ENCODE results near the gene OR2F1.

Gene OR2F1, protein sequence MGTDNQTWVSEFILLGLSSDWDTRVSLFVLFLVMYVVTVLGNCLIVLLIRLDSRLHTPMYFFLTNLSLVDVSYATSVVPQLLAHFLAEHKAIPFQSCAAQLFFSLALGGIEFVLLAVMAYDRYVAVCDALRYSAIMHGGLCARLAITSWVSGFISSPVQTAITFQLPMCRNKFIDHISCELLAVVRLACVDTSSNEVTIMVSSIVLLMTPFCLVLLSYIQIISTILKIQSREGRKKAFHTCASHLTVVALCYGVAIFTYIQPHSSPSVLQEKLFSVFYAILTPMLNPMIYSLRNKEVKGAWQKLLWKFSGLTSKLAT

DNA sequence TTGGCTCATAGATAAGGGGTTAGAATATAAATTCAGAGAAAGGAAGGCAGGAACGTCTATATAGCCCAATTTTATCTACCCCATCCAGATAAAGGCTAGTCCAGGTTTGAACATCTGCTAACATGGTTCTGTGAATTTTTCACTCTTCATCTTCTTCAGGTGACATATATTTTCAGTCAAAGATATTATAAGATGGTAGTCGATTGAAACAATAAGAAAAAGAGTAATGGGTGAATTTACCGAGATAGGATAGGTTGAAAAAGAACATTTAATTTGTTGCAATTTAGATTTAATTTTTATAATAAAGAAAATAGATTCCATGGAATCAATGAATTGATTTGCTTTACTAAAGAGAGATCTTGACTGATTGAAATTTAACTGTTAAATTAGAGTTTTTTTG is at the start of gene OR2F1:
Gene OR2F1 (plus strand): TSS at position 301 of the 400 bp plus-strand sequence. CDS start 5,127 bp downstream, outside the sequence.
- DNase-seq, result no peak

GRCh38 chr7:143905509-143905908 is 49.1 kb upstream of the OR2F1 start:
- no peak for DNase-seq

GRCh38 chr7:143906151-143906550 is 48.5 kb upstream of the OR2F1 start:
- DNase-seq, result no peak

- no peak for DNase-seq
These were observed 47.7 kb upstream of the OR2F1 start for GRCh38 chr7:143906895-143907294.

DNA sequence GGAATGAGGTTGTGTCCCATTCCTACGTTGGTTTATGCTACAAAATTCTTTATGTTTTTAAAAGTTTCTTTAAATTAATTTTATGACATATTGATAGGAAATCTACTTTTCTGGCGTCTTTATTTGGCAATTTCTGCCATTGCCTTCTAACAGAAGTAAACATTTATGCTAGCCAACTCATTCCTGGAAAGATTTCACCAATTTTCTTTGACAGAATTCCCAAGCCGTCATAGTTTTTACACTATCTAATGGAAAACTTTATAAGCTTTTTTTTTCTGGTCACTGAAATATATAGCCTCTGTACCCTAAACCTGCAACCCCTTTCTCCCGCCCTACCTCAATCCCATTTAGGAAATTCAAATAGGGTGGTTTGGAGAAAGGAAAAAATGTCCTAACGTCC is 46.5 kb upstream of the OR2F1 start:
- no peak for DNase-seq

DNA sequence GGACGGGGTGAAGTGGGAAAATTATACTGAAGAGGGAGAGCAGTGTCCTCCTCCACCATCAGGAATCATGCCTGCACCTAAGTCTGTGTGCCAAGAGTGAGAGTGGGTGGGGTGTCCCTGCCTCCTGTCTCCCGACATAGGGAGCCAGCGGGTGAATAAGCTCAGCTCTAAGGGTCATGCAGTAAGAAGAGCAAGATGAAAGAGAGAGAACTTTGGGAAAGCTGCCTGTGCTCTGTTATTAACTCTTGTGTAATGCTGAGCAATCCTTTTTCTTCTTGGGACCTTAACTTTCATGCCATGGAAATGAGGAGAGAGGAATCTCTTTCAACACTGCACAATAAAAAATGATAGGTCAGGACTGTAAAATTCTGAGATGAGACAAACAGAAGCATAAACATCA is 44.8 kb upstream of the OR2F1 start:
- DNase-seq, result no peak

- DNase-seq, result no peak
These were observed 44.0 kb upstream of the OR2F1 start for GRCh38 chr7:143910473-143911248.

DNA sequence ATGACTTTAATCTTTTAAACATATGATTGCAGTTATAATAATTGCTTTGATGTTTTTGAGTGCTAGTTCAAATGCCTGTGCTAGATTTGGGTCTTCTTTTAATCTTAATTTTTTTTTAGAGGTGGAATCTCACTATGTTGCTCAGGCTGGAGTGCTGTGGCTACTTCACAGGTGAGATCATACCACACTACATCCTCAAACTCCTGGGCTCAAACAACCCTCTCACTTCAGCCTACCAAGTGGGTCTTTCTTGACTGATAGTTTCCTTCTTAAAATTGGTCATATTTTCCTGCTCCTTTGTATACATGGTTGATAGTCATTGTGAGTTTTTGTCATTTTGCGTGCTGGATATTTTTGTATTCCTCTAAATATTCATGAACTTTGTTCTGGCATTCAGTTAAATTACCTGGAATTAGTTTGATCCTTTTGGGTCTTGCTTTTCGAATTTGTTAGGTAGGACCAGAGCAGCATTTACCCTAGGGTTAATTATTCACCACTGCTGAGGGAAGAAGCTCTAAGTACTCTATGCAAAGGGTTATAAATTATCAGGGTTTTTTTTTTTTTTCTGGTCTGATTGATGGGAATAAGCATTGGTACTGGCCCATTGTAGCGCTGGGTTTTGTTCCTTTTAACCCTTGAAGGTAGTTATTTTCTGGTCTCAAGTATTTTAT is 40.6 kb upstream of the OR2F1 start:
- no peak for DNase-seq

- no peak for DNase-seq
These were observed 39.5 kb upstream of the OR2F1 start for GRCh38 chr7:143914938-143915652.

DNA sequence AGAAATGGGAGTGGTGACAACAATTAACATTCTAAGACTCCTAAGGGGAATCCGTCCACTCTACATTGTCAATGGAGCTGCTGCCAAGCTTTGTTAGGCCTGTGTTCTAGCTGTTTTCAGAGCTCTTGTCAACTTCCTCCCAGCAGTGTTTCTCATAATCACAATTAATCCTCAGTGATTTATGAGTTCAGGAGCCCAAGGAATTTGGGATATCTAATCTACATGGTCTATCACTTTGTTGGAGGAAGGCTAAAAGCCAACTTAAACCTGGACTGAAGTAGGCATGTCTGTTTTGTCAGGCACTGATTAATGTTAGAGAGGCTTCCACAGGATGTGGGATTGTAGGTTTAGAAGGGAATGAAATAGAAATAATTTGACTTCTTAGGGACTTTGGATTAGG is 29.8 kb upstream of the OR2F1 start:
- no peak for DNase-seq

GRCh38 chr7:143929224-143929920 is 25.3 kb upstream of the OR2F1 start:
- no peak for DNase-seq

- DNase-seq, result no peak
These were observed 22.9 kb upstream of the OR2F1 start for GRCh38 chr7:143931739-143932138.

DNA sequence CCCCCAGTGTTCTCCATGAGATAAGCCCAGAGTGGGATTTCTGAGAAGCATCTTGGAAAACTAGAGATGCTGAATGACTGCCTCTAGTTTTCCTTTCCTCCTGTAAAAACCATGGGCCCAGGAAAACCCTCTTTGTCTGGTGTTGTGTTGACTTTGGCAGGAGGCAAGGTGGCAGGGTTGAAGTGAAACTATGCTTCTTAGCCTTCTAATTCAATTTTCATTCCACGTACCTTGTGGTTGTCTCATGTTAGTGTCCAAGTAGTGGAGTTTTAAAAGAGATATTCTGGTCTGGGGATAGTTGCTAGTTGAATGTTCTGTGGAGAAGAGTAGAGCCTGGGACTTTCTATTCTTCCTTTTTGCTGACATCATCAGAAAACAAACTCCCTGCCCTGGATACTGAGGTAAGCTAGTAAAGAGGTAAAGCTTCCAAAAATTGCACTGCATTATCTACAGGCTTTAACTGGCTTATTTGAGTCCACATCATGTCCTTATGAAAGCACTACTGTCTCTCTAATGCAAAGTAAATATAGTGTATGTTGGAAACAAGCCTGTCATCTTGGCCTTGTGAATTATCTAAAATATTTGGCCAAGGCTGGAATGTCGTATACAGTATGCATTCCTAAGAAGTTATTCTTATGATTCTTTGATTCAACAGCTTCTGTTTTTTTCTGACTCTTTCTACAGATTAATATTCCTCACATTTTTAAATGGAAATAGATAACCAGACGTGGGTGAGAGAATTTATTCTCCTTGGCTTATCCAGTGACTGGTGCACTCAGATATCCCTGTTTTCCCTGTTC is 19.9 kb upstream of the OR2F1 start, which contains the start of gene OR2F2:
Gene OR2F2 (plus strand): TSS at position 708 of the 800 bp plus-strand sequence. CDS start 0 bp downstream, at position 708.
- DNase-seq, result no peak

- no peak for DNase-seq
These were observed 18.3 kb upstream of the OR2F1 start for GRCh38 chr7:143936087-143937009.

GRCh38 chr7:143938379-143939243 is 16.0 kb upstream of the OR2F1 start:
- DNase-seq, result no peak

GRCh38 chr7:143945423-143945822 is 9.2 kb upstream of the OR2F1 start:
- no peak for DNase-seq

- DNase-seq, result no peak
These were observed 7.5 kb upstream of the OR2F1 start for GRCh38 chr7:143947111-143947510.

GRCh38 chr7:143948733-143949132 is 5.9 kb upstream of the OR2F1 start:
- no peak for DNase-seq

DNA sequence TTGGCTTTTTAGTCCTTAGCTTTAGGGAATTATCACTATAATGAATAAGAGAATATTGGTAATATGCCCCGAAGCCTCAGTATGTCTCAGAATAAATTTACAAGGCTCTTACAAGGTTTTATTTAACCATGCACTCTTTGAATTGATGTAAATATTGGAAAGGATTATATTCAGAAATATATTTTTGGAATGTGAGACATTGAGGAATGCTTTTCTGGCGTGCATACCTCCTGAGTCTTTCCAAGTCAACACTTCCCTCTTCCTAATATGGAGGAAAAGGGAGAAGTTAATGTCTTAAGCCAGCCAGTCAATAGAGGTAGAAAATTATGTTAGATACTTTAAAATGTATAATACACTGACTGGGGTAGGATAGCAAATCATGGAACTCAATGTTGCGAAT is 1.2 kb upstream of the OR2F1 start:
- DNase-seq, result no peak

Measured in inflammatory macrophage treated with lipopolysaccharide for 1 hour (primary cell).